MM.1S (cell line): ENCODE results near the gene CHAF1A.

Experiments
- CTCF ChIP-seq: fragments of 300-600 bp; sonication (generic); IDR thresholded peaks from 2 replicates; pipeline ENCODE4 v1.5.1; 2016; ENCODE audit warnings: antibody characterized with exemption, low read length, mixed read lengths
- EZH2phosphoT487 ChIP-seq: fragments of 300-600 bp; sonication (generic); IDR thresholded peaks from 2 replicates; pipeline ENCODE4 v1.6.1; 2018; ENCODE audit warnings: antibody characterized with exemption, low read length

- no peak for TF ChIP-seq CTCF
- TF ChIP-seq EZH2phosphoT487: no peak
Measured at GRCh38 chr19:4416268-4416667, 13.8 kb downstream of the CHAF1A start.
